ENCODE data around the gene NKAIN2. TPM values are rescaled to one million over a fixed set of nuclear protein-coding genes. Genes with fewer than 3 reads are reported as not detected.

The NKAIN2 gene
- total and polyA plus RNA-seq, 8 donors: 0.02 to 0.09 TPM; not detected in 6

DNA sequence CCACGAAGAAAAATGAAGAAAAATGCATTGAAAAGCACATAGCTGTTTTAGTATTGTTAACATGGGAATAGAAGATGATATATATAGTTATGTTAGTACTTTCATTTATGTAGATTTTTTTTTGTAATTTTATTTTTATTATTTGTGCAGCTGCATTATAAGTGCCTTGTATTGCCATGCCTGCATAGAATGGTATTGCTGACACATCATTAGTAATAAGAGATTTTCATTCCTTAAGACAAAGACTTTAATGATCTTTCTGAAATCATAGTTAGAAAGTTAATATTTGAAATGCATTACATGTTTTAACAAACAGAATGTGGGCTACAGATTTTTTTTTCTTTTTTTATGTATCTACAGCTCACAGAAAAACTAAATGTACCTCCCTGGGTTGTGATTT lies 506.5 kb downstream of the NKAIN2 start:
- no peak for TF ChIP-seq CTCF (IDR thresholded peaks at IDR 0.05)
- Histone ChIP-seq H3K4me3 (no peak overlapping the region), H3K9me3 (no peaks in the 10 kb centered on the region), H3K27ac (no peak overlapping the region), H3K27me3 (no peaks in the 10 kb centered on the region), H3K36me3 (no peaks in the 10 kb centered on the region), H3K4me1 (no peaks in the 10 kb centered on the region)
- intact Hi-C loops (cut with DNase I): no loop called here
- ATAC-seq (no peak), FAIRE-seq (no peak), DNase-seq (no peak)
- WGBS, 2 donors: 42 to 50% methylated on average over 1 of the region's 1 CpG

DNA sequence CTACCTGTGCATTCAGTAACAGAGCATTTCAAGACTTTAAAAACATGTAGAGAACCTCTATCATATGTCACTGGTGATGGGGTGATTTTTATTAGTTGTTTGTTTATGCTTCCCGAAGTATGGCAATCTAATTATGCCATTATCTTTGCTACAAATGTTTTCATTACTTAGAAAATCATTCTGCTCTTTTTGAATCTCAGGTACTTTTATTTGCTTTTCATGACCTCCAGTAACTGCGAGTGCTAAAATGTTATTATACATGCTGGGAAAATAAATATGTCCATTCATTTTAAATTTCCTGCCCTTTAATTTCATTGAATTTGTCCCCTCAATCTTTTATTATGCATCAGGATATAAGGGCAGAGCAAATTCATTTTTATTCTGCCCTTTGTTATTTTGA lies 515.7 kb downstream of the NKAIN2 start:
- Histone ChIP-seq H3K27me3 (no peaks in the 10 kb centered on the region), H3K4me3 (no peak overlapping the region), H3K4me1 (no peaks in the 10 kb centered on the region), H3K27ac (no peak overlapping the region), H3K9me3 (no peaks in the 10 kb centered on the region), H3K36me3 (no peaks in the 10 kb centered on the region)
- 34 to 35% methylated on average over 2 of the region's 2 CpGs for WGBS, 2 donors
- TF ChIP-seq CTCF (IDR thresholded peaks at IDR 0.05): no peak
- FAIRE-seq (no peak), ATAC-seq (no peak), DNase-seq (no peak)
- intact Hi-C loops (cut with DNase I): no loop called here

- intact Hi-C loops (cut with DNase I): no loop called here
- no peak for TF ChIP-seq CTCF (IDR thresholded peaks at IDR 0.05)
- Histone ChIP-seq H3K27me3 (no peaks in the 10 kb centered on the region), H3K27ac (no peak overlapping the region), H3K4me3 (no peak overlapping the region), H3K9me3 (no peaks in the 10 kb centered on the region), H3K4me1 (no peaks in the 10 kb centered on the region), H3K36me3 (no peaks in the 10 kb centered on the region)
- DNase-seq (no peak), FAIRE-seq (no peak), ATAC-seq (no peak)
Measured at GRCh38 chr6:124324237-124324636, 520.6 kb downstream of the NKAIN2 start.

DNA sequence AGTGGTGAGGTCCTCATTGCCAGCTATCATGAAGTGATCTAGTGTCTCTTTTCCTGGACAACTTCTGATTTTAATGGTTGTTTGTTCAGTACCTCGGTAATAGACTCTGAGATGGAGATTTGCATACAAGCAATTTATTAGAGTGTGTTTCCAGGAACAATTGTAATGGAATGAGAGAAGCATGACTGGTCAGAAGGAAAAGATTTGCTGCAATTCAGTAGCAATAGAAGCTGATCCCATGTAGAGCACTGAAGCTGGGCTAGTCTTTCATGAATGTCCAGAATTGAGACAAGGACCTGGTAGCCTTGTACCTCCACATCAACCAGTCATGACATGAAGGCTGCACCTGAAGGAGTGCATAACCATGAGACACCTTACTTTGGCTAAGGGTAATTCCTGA lies 526.5 kb downstream of the NKAIN2 start:
- ATAC-seq: no peak
- Histone ChIP-seq H3K9me3 (no peaks in the 10 kb centered on the region), H3K27me3 (no peaks in the 10 kb centered on the region), H3K4me1 (no peaks in the 10 kb centered on the region), H3K27ac (no peak overlapping the region), H3K36me3 (no peaks in the 10 kb centered on the region), H3K4me3 (no peak overlapping the region)
- no peak for FAIRE-seq
- 19 to 23% methylated on average over 1 of the region's 1 CpG for WGBS, 2 donors
- TF ChIP-seq CTCF (IDR thresholded peaks at IDR 0.05): no peak
- no peak for DNase-seq
- intact Hi-C loops (cut with DNase I): no loop called here

DNA sequence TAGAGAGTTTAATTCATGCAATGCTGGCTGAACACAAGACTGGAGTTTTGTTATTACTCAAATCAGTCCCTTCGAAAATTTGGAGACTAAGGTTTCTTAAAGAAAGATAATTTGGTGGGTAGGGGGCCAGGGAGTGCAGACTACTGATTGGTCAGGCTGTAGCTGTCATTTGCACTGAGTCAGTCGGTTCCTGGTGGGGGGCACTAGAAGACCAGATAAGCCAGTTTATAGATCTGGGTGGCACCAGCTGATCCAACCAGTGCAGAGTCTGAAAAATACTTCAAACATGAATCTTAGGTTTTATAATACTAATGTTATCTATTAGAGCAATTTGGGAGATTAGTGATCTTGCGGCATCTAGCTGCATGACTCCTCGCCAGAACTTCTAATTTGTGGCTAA lies 530.7 kb downstream of the NKAIN2 start:
- no peaks in the 10 kb centered on the region for H3K27me3 ChIP-seq
- H3K9me3 ChIP-seq: no peaks in the 10 kb centered on the region
- 34 to 49% methylated on average over 4 of the region's 4 CpGs for WGBS, 2 donors
- intact Hi-C loops (cut with DNase I): no loop called here
- no peaks in the 10 kb centered on the region for H3K4me1 ChIP-seq
- FAIRE-seq (no peak), DNase-seq (no peak), ATAC-seq (no peak)
- no peak overlapping the region for H3K27ac ChIP-seq
- no peaks in the 10 kb centered on the region for H3K36me3 ChIP-seq
- no peak overlapping the region for H3K4me3 ChIP-seq
- TF ChIP-seq CTCF (IDR thresholded peaks at IDR 0.05): no peak
